M059J (cell line): ENCODE results near the gene RBBP8NL. TPM values are rescaled to one million over a fixed set of nuclear protein-coding genes. Genes with fewer than 3 reads are reported as not detected.
A peak's percentile ranks its signal among the peaks of the same experiment; 100 is the strongest.

ENCODE experiments used
- DNase-seq: peaks from one replicate; pipeline ENCODE4 v3.0.0-alpha.2; 2012; ENCODE audit warnings: low read depth
- total RNA-seq: library from RNA; depleted of rRNA; stranded (reverse); fragments of >200 nt; shearing (Covaris generic); gene quantifications from 2 replicates; pipeline ENCODE4 v1.2.3, GENCODE V29; 2014

RBBP8NL gene
- total RNA-seq, 1 experiment from 2014 or later: not detected

GRCh38 chr20:62420846-62421715 lies 6.3 kb downstream of the RBBP8NL start:
- DNase-seq: no peak

- no peak for DNase-seq
These were observed 7.6 kb downstream of the RBBP8NL start for GRCh38 chr20:62419759-62420158.

- DNase-seq: no peak
These were observed 8.4 kb downstream of the RBBP8NL start for GRCh38 chr20:62418709-62419487.

- DNase-seq: no peak
These were observed 9.2 kb downstream of the RBBP8NL start for GRCh38 chr20:62417981-62418708.

GRCh38 chr20:62416651-62417637 lies 10.4 kb downstream of the RBBP8NL start:
- DNase-seq: no peak

GRCh38 chr20:62415354-62416111 lies 11.8 kb downstream of the RBBP8NL start:
- DNase-seq: no peak

- peak; percentile 28 for DNase-seq
These were observed 13.3 kb downstream of the RBBP8NL start for GRCh38 chr20:62413896-62414481.

GRCh38 chr20:62413025-62413570 lies 14.2 kb downstream of the RBBP8NL start:
- no peak for DNase-seq

- no peak for DNase-seq
These were observed 14.9 kb downstream of the RBBP8NL start for GRCh38 chr20:62412194-62413024.

GRCh38 chr20:62411479-62412193 lies 15.7 kb downstream of the RBBP8NL start:
- no peak for DNase-seq

GRCh38 chr20:62410746-62411478 lies 16.4 kb downstream of the RBBP8NL start:
- DNase-seq: no peak

- DNase-seq: peak; percentile 76
These were observed 17.2 kb downstream of the RBBP8NL start for GRCh38 chr20:62409931-62410745.

- no peak for DNase-seq
These were observed 18.1 kb downstream of the RBBP8NL start for GRCh38 chr20:62409086-62409853.

GRCh38 chr20:62408640-62409039 lies 18.7 kb downstream of the RBBP8NL start:
- DNase-seq: no peak

- no peak for DNase-seq
These were observed 19.3 kb downstream of the RBBP8NL start for GRCh38 chr20:62408055-62408454.
